ENCODE measurements around the gene AOPEP.

Gene AOPEP

DNA sequence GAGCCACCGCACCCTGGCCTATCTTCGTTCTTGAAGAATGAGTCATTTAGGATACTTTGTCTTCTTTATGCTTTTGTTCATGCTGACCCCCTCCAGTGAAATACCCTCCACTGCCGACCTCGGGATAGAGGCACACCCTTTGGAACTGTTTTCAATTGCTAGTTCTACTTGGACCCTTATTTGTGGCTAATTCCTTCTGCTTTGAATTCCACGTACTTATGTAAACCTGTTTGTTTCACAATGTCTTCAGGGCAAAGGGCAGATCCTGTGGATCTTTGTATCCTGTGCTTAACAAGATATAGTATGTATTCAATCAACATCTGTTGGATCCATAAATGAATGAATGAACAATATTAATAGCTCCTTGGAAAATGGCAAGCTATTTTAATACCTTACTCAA, 19.6 kb upstream of the AOPEP start:
- H3K4me1 ChIP-seq = no peaks in the 10 kb centered on the region
- H3K4me3 ChIP-seq (ENCODE audit: low read depth, low read length) = no peak overlapping the region
- no peaks in the 10 kb centered on the region for H3K9me3 ChIP-seq (ENCODE audit: control insufficient read depth, low read length)
- no peak overlapping the region for H3K27ac ChIP-seq
- TF ChIP-seq, protein P1, sequence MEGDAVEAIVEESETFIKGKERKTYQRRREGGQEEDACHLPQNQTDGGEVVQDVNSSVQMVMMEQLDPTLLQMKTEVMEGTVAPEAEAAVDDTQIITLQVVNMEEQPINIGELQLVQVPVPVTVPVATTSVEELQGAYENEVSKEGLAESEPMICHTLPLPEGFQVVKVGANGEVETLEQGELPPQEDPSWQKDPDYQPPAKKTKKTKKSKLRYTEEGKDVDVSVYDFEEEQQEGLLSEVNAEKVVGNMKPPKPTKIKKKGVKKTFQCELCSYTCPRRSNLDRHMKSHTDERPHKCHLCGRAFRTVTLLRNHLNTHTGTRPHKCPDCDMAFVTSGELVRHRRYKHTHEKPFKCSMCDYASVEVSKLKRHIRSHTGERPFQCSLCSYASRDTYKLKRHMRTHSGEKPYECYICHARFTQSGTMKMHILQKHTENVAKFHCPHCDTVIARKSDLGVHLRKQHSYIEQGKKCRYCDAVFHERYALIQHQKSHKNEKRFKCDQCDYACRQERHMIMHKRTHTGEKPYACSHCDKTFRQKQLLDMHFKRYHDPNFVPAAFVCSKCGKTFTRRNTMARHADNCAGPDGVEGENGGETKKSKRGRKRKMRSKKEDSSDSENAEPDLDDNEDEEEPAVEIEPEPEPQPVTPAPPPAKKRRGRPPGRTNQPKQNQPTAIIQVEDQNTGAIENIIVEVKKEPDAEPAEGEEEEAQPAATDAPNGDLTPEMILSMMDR (IDR thresholded peaks at IDR 0.05) = no peak
- no peak overlapping the region for H2AFZ ChIP-seq
- H3K4me2 ChIP-seq (ENCODE audit: low read length) = no peak overlapping the region
- H3K36me3 ChIP-seq (ENCODE audit: control insufficient read depth, insufficient read depth, low read length) = no peaks in the 10 kb centered on the region
- no peaks in the 10 kb centered on the region for H3K27me3 ChIP-seq (ENCODE audit: control insufficient read depth, insufficient read depth, low read length)
- H3K9ac ChIP-seq = no peak overlapping the region
- no peaks in the 10 kb centered on the region for H3K79me2 ChIP-seq

DNA sequence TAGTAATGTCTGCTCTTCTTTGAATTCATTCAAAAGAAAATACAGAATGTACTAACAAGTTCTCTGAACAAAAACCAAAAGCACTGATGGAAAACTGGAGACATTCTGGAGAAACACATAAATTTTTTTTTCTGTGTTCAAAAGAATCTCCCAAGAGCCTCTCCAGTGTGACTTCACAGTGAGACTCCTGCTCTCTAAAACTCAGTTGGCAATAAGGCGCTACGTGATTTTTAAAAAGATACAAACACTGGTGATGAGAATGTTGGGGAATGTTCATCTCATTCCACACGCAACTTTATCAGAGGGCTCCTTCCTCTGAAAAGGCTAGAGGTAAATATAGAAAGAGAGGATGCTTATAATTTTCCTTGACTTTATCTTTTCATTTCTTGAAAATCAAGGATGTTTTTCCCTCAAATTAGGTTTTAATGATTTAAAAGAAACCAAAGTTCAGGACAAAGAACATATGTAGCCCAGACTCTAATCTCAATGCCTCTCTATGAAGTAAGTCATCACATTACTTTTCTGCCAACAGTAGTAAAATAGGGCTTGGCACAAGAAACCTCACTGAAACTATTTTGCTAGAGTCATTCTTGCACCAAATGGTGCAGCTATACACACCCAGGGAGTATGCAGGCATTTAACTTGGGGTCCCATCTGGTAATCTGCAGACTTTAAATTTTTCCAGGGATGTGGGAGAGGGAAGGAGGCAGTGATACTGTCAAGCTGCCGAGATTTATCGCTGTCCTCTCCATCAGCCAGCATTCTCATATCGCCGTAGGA, 12.9 kb upstream of the AOPEP start:
- no peaks in the 10 kb centered on the region for H3K9me3 ChIP-seq (ENCODE audit: control insufficient read depth, low read length)
- H3K4me2 ChIP-seq (ENCODE audit: low read length) = no peak overlapping the region
- no peak overlapping the region for H2AFZ ChIP-seq
- no peaks in the 10 kb centered on the region for H3K27me3 ChIP-seq (ENCODE audit: control insufficient read depth, insufficient read depth, low read length)
- H3K36me3 ChIP-seq (ENCODE audit: control insufficient read depth, insufficient read depth, low read length) = no peaks in the 10 kb centered on the region
- H3K4me1 ChIP-seq = no peaks in the 10 kb centered on the region
- no peak overlapping the region for H3K4me3 ChIP-seq (ENCODE audit: low read depth, low read length)
- TF ChIP-seq, protein P1 (IDR thresholded peaks at IDR 0.05) = no peak
- no peak overlapping the region for H3K27ac ChIP-seq
- no peaks in the 10 kb centered on the region for H3K79me2 ChIP-seq
- H3K9ac ChIP-seq = no peak overlapping the region

DNA sequence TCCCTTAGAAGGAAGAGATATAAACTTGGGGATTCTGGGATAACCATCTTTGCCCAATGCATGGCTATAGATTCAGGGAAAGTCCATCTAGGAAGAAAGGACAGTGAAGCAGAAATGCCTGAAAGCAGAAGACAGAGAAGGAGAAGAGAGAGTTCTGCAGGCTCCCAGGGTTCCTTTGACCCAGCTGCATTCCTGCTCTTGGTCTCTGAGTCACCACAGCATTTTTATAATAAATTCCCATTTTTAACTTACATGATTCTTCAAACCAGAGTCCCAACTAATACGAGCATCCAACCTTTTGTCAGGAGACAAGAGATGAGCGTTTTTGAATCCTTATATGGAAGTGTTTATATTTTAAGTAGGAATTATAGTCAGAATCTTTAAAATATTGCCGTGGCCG, 12.0 kb upstream of the AOPEP start:
- no peak overlapping the region for H3K27ac ChIP-seq
- H2AFZ ChIP-seq = no peak overlapping the region
- TF ChIP-seq, protein P1 (IDR thresholded peaks at IDR 0.05) = no peak
- H3K4me3 ChIP-seq (ENCODE audit: low read depth, low read length) = no peak overlapping the region
- H3K79me2 ChIP-seq = no peaks in the 10 kb centered on the region
- no peak overlapping the region for H3K9ac ChIP-seq
- H3K27me3 ChIP-seq (ENCODE audit: control insufficient read depth, insufficient read depth, low read length) = no peaks in the 10 kb centered on the region
- H3K9me3 ChIP-seq (ENCODE audit: control insufficient read depth, low read length) = no peaks in the 10 kb centered on the region
- H3K4me1 ChIP-seq = no peaks in the 10 kb centered on the region
- H3K4me2 ChIP-seq (ENCODE audit: low read length) = no peak overlapping the region
- H3K36me3 ChIP-seq (ENCODE audit: control insufficient read depth, insufficient read depth, low read length) = no peaks in the 10 kb centered on the region

DNA sequence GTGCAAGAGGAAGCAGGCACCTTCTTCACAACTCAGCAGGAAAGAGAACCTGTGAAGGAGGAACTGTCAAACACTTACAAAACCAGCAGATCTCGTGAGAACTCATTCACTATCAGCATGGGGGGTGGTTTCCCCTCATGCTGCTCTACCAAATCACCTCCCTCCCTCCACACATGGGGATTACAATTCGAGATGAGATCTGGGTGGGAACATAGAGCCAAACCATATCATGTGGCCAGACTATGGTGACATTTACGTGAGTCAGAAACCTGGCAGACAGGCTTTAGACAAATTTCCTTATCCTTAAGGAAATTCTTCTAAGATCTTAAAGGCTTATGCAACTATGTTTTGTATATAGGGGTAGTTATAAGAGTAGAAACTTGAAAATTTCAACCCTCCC, 8.7 kb upstream of the AOPEP start:
- H3K4me1 ChIP-seq = no peaks in the 10 kb centered on the region
- no peaks in the 10 kb centered on the region for H3K79me2 ChIP-seq
- H3K27me3 ChIP-seq (ENCODE audit: control insufficient read depth, insufficient read depth, low read length) = no peaks in the 10 kb centered on the region
- H3K27ac ChIP-seq = no peak overlapping the region
- no peak overlapping the region for H2AFZ ChIP-seq
- TF ChIP-seq, protein P1 (IDR thresholded peaks at IDR 0.05) = no peak
- no peak overlapping the region for H3K9ac ChIP-seq
- no peaks in the 10 kb centered on the region for H3K36me3 ChIP-seq (ENCODE audit: control insufficient read depth, insufficient read depth, low read length)
- no peak overlapping the region for H3K4me2 ChIP-seq (ENCODE audit: low read length)
- H3K9me3 ChIP-seq (ENCODE audit: control insufficient read depth, low read length) = no peaks in the 10 kb centered on the region
- H3K4me3 ChIP-seq (ENCODE audit: low read depth, low read length) = no peak overlapping the region

GRCh38 chr9:94718936-94719335, 7.6 kb upstream of the AOPEP start:
- no peaks in the 10 kb centered on the region for H3K4me1 ChIP-seq
- no peaks in the 10 kb centered on the region for H3K79me2 ChIP-seq
- no peak overlapping the region for H3K4me3 ChIP-seq (ENCODE audit: low read depth, low read length)
- H3K9me3 ChIP-seq (ENCODE audit: control insufficient read depth, low read length) = no peaks in the 10 kb centered on the region
- H2AFZ ChIP-seq = no peak overlapping the region
- H3K36me3 ChIP-seq (ENCODE audit: control insufficient read depth, insufficient read depth, low read length) = no peaks in the 10 kb centered on the region
- H3K27ac ChIP-seq = no peak overlapping the region
- H3K27me3 ChIP-seq (ENCODE audit: control insufficient read depth, insufficient read depth, low read length) = no peaks in the 10 kb centered on the region
- no peak overlapping the region for H3K9ac ChIP-seq
- H3K4me2 ChIP-seq (ENCODE audit: low read length) = no peak overlapping the region
- TF ChIP-seq, protein P1 (IDR thresholded peaks at IDR 0.05) = no peak
